K562 (cell line): Measurements from ENCODE around the gene SORT1. TPM values are rescaled to one million over a fixed set of nuclear protein-coding genes. Genes with fewer than 3 reads are reported as not detected.
A peak's percentile ranks its signal among the peaks of the same experiment; 100 is the strongest.

ENCODE experiments used
- ARID1B ChIP-seq: fragments of 450-650 bp; IDR thresholded peaks from 2 replicates; pipeline ENCODE4 v1.6.1; 2016; ENCODE audit warnings: antibody characterized with exemption, mild to moderate bottlenecking, inconsistent platforms
- CC2D1A ChIP-seq: fragments of 450-650 bp; IDR thresholded peaks from 2 replicates; pipeline ENCODE4 v1.6.1; 2017; ENCODE audit warnings: mild to moderate bottlenecking
- CEBPG ChIP-seq, 3 experiments: fragments of 200-800 bp in 1 of 3; sonication (Bioruptor generic) in 1 of 3; sonication (generic) in 1 of 3; formaldehyde crosslinking in 1 of 3; IDR thresholded peaks in 2 of 3; conservative IDR thresholded peaks in 1 of 3; 2 replicates each; pipeline versions ENCODE4 v1.6.1 to v1.8.0; 2016 to 2022; ENCODE audit warnings: missing compliant biosample characterization in 2 of 3, missing genetic modification characterization in 2 of 3, mild to moderate bottlenecking in 1 of 3, missing genetic modification reagents in 1 of 3
- EHMT2 ChIP-seq: fragments of 450-650 bp; IDR thresholded peaks from 2 replicates; pipeline ENCODE4 v1.6.1; 2018; ENCODE audit warnings: antibody characterized with exemption
- FOXK2 ChIP-seq, 2 experiments: fragments of 450-650 bp; IDR thresholded peaks in 1 of 2; conservative IDR thresholded peaks in 1 of 2; 2 replicates each; pipeline ENCODE4 v1.6.1; 2016; ENCODE audit warnings: low read depth in 2 of 2, mild to moderate bottlenecking in 1 of 2
- FOXP1 ChIP-seq: sonication (generic); formaldehyde crosslinking; IDR thresholded peaks from 2 replicates; pipeline ENCODE4 v1.8.0; 2022; ENCODE audit warnings: mild to moderate bottlenecking, missing genetic modification reagents
- GTF2F1 ChIP-seq: IDR thresholded peaks from 2 replicates; pipeline ENCODE4 v1.6.1; 2011; ENCODE audit warnings: low read depth, low read length, improper control_type of control experiment
- HLTF ChIP-seq: fragments of 450-650 bp; IDR thresholded peaks from 2 replicates; pipeline ENCODE4 v1.6.1; 2016
- L3MBTL2 ChIP-seq: fragments of 450-650 bp; IDR thresholded peaks from 2 replicates; pipeline ENCODE4 v1.6.1; 2016; ENCODE audit warnings: mild to moderate bottlenecking, moderate library complexity
- LCOR ChIP-seq: sonication (generic); formaldehyde crosslinking; IDR thresholded peaks from 2 replicates; pipeline ENCODE4 v1.8.0; 2022; ENCODE audit warnings: mild to moderate bottlenecking, missing genetic modification reagents
- MEF2A ChIP-seq: IDR thresholded peaks from 2 replicates; pipeline ENCODE4 v1.6.1; 2011; ENCODE audit warnings: low read depth, mild to moderate bottlenecking, low read length, moderate library complexity; ENCODE audit not compliant: control insufficient read depth
- NR2F6 ChIP-seq: fragments of 450-650 bp; formaldehyde crosslinking; IDR thresholded peaks from 2 replicates; pipeline ENCODE4 v1.4.0; 2020; ENCODE audit warnings: mild to moderate bottlenecking
- NR3C1 ChIP-seq: sonication (generic); formaldehyde crosslinking; IDR thresholded peaks from 2 replicates; pipeline ENCODE4 v1.8.1; 2022; ENCODE audit warnings: missing genetic modification reagents
- POLR2AphosphoS5 ChIP-seq: IDR thresholded peaks from 2 replicates; pipeline ENCODE4 v1.6.1; 2011; ENCODE audit warnings: mild to moderate bottlenecking, low read depth, low read length, moderate library complexity; ENCODE audit not compliant: control insufficient read depth, insufficient read depth
- SMARCC2 ChIP-seq: fragments of 450-650 bp; IDR thresholded peaks from 2 replicates; pipeline ENCODE4 v1.6.1; 2017; ENCODE audit warnings: antibody characterized with exemption, moderate library complexity, mild to moderate bottlenecking, low read depth
- TAF7 ChIP-seq: fragments of 450-650 bp; IDR thresholded peaks from 2 replicates; pipeline ENCODE4 v1.6.1; 2016; ENCODE audit warnings: missing genetic modification characterization, missing compliant biosample characterization
- TOE1 ChIP-seq, 2 experiments: fragments of 450-650 bp in 1 of 2; sonication (generic) in 1 of 2; formaldehyde crosslinking in 1 of 2; IDR thresholded peaks; 2 replicates each; pipeline versions ENCODE4 v1.7.1 to v1.8.0; 2016 to 2022; ENCODE audit warnings: borderline replicate concordance in 2 of 2, mild to moderate bottlenecking in 2 of 2, antibody characterized with exemption in 1 of 2, inconsistent platforms in 1 of 2, low read depth in 1 of 2, missing genetic modification reagents in 1 of 2, moderate library complexity in 1 of 2
- ZEB2 ChIP-seq: fragments of 450-650 bp; IDR thresholded peaks from 2 replicates; pipeline ENCODE4 v1.6.1; 2016
- ZFX ChIP-seq: sonication (generic); formaldehyde crosslinking; IDR thresholded peaks from 2 replicates; pipeline ENCODE4 v1.8.0; 2022; ENCODE audit warnings: mild to moderate bottlenecking, missing genetic modification reagents, moderate library complexity
- ZNF12 ChIP-seq: sonication (generic); formaldehyde crosslinking; IDR thresholded peaks from 2 replicates; pipeline ENCODE4 v1.4.0; 2020; ENCODE audit warnings: mild to moderate bottlenecking, missing genetic modification reagents
- ZNF175 ChIP-seq: fragments of 200-800 bp; sonication (Bioruptor generic); IDR thresholded peaks from 2 replicates; pipeline ENCODE4 v1.6.1; 2016; ENCODE audit warnings: low read depth, mild to moderate bottlenecking, missing genetic modification characterization, missing compliant biosample characterization
- ZNF57 ChIP-seq: fragments of 450-650 bp; formaldehyde crosslinking; IDR thresholded peaks from 2 replicates; pipeline ENCODE4 v1.4.0; 2020; ENCODE audit warnings: mild to moderate bottlenecking, moderate library complexity
- ZNF75A ChIP-seq: fragments of 450-650 bp; formaldehyde crosslinking; IDR thresholded peaks from 2 replicates; pipeline ENCODE4 v1.4.0; 2020; ENCODE audit warnings: mild to moderate bottlenecking
- polyA plus RNA-seq, 8 experiments: library from polyadenylated mRNA; depleted of rRNA in 4 of 8; stranded (reverse) in 5 of 8; unstranded in 3 of 8; fragments of >200 nt; fragmentation: Nextera tagmentation in 2 of 8; fragmentation: Illumina TruSeq in 1 of 8; extraction: Ambion mirVana in 2 of 8; extraction: Trizol in 1 of 8; gene quantifications; 2 replicates each; pipeline versions ENCODE4 v1.2.1 to v1.2.3, GENCODE V29; 2011 to 2014; ENCODE audit warnings: inconsistent platforms in 1 of 8, missing spikeins in 1 of 8
- total RNA-seq, 7 experiments: library from RNA; depleted of rRNA in 6 of 7; stranded (reverse); fragments of >200 nt in 6 of 7; fragmentation: Illumina TruSeq in 2 of 7; extraction: Trizol in 2 of 7; gene quantifications; 2 replicates each; pipeline versions ENCODE4 v1.2.1 to v1.2.3, GENCODE V29; 2011 to 2021; ENCODE audit warnings: low replicate concordance in 1 of 7
- TF ChIP-seq, protein P1 (sequence below), 2 experiments: IDR thresholded peaks in 1 of 2; conservative IDR thresholded peaks in 1 of 2; 2 replicates each; pipeline ENCODE4 v1.6.1; 2016; ENCODE audit warnings: low read depth in 2 of 2, mild to moderate bottlenecking in 1 of 2, missing compliant biosample characterization in 1 of 2, missing genetic modification characterization in 1 of 2, moderate library complexity in 1 of 2
- TF ChIP-seq, protein P2 (sequence below): fragments of 200-800 bp; sonication (Bioruptor generic); IDR thresholded peaks from 2 replicates; pipeline ENCODE4 v1.6.1; 2017; ENCODE audit warnings: missing genetic modification characterization, missing compliant biosample characterization

SORT1 gene
- total and polyA plus RNA-seq, 9 of the 15 experiments (the other 6 are each of a cell fraction or from before 2014, with no cell fraction given) = 27.4 to 112 (median 65.0) TPM

DNA sequence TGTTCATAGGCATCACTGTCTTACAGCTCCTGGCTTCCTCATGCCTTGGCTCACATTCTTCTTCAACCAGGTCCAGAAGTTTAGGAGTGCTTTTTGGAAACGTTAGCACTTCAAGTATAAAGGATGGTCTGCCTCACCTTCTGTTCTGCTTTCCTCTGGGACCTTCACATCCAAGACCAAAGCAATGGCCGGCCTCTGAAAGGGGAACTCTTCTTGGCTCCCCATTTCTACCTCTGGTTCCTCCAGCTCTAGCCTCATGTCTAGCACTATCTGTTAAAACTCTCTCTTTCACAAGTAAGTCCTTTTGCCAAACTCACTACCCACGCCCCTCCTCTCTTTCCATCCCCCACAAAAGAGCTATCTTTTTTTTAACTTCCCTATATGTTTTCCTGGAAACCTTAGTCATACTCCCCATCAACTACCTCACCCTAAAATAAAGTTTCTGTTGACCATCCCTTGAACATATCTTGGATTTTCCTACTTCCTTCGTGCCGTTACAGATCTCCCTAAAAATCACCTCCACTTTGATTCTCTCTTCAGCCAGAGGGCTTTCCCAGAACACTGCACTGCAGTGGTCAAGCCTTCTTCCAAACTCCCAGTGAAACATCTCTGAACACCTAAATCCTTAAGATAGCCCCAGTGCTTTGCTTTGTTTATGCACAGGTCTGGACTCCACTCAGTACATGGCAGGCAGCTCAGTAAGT, 7.9 kb downstream of the SORT1 start (continued):
- TF ChIP-seq, protein P1, sequence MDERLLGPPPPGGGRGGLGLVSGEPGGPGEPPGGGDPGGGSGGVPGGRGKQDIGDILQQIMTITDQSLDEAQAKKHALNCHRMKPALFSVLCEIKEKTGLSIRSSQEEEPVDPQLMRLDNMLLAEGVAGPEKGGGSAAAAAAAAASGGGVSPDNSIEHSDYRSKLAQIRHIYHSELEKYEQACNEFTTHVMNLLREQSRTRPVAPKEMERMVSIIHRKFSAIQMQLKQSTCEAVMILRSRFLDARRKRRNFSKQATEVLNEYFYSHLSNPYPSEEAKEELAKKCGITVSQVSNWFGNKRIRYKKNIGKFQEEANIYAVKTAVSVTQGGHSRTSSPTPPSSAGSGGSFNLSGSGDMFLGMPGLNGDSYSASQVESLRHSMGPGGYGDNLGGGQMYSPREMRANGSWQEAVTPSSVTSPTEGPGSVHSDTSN (CRISPR knock-in tag; IDR thresholded peaks at IDR 0.05; ENCODE audit: low read depth) = no peak
- TF ChIP-seq, protein P1 (tag; conservative IDR thresholded peaks at IDR 0.05; ENCODE audit: low read depth) = 0 out of 2 replicates have a peak, but pooled peaks have one; percentile 6
- TF ChIP-seq NR3C1 (CRISPR knock-in tag) (no peak), TOE1 (IDR thresholded peaks at IDR 0.05; ENCODE audit: borderline replicate concordance) (peak; percentile 52), TOE1 (CRISPR knock-in tag; IDR thresholded peaks at IDR 0.05; ENCODE audit: borderline replicate concordance, low read depth) (no peak), FOXK2 (conservative IDR thresholded peaks at IDR 0.05 in 1 of 2, IDR thresholded peaks at IDR 0.05 in 1 of 2; ENCODE audit: low read depth in 2 of 2) (peak; percentile 79 to 86), GTF2F1 (no peak), ZEB2 (peak; percentile 93), ZNF175 (CRISPR knock-in tag) (peak; percentile 22; the same call in 1 of the 2 replicates), MEF2A (0 out of 2 replicates have a peak, but pooled peaks have one; percentile 27), ZNF12 (CRISPR knock-in tag) (no peak), HLTF (peak; percentile 64; the same call in 1 of the 2 replicates), L3MBTL2 (peak; percentile 50), CC2D1A (peak; percentile 78), LCOR (CRISPR knock-in tag) (peak; percentile 96), NR2F6 (no peak), ZNF75A (CRISPR knock-in tag) (no peak), ZFX (CRISPR knock-in tag) (no peak), POLR2AphosphoS5 (peak; percentile 75), EHMT2 (peak; percentile 69), ZNF57 (CRISPR knock-in tag) (no peak), CEBPG (CRISPR knock-in tag; IDR thresholded peaks at IDR 0.05) (no peak), CEBPG (tag; conservative IDR thresholded peaks at IDR 0.05 in 1 of 2, IDR thresholded peaks at IDR 0.05 in 1 of 2) (0 out of 4 replicates have a peak, but pooled peaks of 1 of the 2 experiments have one; percentile 1), SMARCC2 (peak; percentile 92; the same call in 1 of the 2 replicates), TAF7 (tag) (peak; percentile 21; the same call in 1 of the 2 replicates), ARID1B (peak; percentile 96), FOXP1 (CRISPR knock-in tag) (no peak)
- TF ChIP-seq, protein P2, sequence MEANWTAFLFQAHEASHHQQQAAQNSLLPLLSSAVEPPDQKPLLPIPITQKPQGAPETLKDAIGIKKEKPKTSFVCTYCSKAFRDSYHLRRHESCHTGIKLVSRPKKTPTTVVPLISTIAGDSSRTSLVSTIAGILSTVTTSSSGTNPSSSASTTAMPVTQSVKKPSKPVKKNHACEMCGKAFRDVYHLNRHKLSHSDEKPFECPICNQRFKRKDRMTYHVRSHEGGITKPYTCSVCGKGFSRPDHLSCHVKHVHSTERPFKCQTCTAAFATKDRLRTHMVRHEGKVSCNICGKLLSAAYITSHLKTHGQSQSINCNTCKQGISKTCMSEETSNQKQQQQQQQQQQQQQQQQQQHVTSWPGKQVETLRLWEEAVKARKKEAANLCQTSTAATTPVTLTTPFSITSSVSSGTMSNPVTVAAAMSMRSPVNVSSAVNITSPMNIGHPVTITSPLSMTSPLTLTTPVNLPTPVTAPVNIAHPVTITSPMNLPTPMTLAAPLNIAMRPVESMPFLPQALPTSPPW = peak; percentile 89
